Cardiac fibroblast (primary cell): Measurements from ENCODE around the gene TUBB1.

ENCODE experiments used
- DNase-seq, 2 donors: peaks; one replicate each; pipeline versions ENCODE4 v3.0.0 to v3.0.0-alpha.2; 2010; ENCODE audit warnings: low read depth in 2 of 2
- H3K4me3 ChIP-seq, 2 donors: replicated peaks in 1 of 2; 1 replicate in 1 of 2; 2 replicates in 1 of 2; pipeline ENCODE4 v1.5.1; 2011; ENCODE audit warnings: low read depth in 2 of 2, low read length in 2 of 2, mild to moderate bottlenecking in 2 of 2, moderate library complexity in 1 of 2
- TF ChIP-seq, protein P1 (sequence below): IDR thresholded peaks from one replicate; pipeline ENCODE4 v1.5.1; 2011; ENCODE audit warnings: low read depth, mild to moderate bottlenecking, low read length, inconsistent platforms

The TUBB1 gene

GRCh38 chr20:58984691-58985090 is 34.5 kb upstream of the TUBB1 start:
- no peak overlapping the region for H3K4me3 ChIP-seq
- no peak for DNase-seq
- TF ChIP-seq, protein P1, sequence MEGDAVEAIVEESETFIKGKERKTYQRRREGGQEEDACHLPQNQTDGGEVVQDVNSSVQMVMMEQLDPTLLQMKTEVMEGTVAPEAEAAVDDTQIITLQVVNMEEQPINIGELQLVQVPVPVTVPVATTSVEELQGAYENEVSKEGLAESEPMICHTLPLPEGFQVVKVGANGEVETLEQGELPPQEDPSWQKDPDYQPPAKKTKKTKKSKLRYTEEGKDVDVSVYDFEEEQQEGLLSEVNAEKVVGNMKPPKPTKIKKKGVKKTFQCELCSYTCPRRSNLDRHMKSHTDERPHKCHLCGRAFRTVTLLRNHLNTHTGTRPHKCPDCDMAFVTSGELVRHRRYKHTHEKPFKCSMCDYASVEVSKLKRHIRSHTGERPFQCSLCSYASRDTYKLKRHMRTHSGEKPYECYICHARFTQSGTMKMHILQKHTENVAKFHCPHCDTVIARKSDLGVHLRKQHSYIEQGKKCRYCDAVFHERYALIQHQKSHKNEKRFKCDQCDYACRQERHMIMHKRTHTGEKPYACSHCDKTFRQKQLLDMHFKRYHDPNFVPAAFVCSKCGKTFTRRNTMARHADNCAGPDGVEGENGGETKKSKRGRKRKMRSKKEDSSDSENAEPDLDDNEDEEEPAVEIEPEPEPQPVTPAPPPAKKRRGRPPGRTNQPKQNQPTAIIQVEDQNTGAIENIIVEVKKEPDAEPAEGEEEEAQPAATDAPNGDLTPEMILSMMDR, result no peak

DNA sequence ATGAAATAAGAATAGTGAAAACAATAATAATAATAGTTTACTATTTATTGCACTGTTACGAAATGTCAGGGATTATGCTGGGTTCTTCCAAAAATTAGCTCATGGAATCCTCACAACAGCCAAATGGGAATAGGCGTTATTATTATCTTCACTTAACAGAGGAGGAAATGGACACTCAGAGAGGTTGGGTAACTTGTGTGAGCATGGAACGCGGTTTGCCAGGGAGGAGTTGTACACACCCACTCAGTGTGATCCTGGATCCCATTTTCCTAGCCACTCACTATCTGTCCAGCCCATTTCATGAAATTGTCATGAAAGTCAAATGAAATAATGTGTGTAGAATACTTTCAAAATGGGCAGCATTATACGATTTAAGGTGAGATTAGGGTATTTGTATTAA is 33.6 kb upstream of the TUBB1 start:
- TF ChIP-seq, protein P1, result no peak
- peak in 1 of 2 donors; percentile 47 for DNase-seq
- H3K4me3 ChIP-seq, result no peak overlapping the region

GRCh38 chr20:58986286-58986967 is 32.8 kb upstream of the TUBB1 start:
- no peak overlapping the region for H3K4me3 ChIP-seq
- DNase-seq, result no peak
- TF ChIP-seq, protein P1, result no peak

- no peak overlapping the region for H3K4me3 ChIP-seq
- DNase-seq, result no peak
- TF ChIP-seq, protein P1, result no peak
Observed at GRCh38 chr20:58986968-58987517, 32.2 kb upstream of the TUBB1 start.

GRCh38 chr20:58987790-58988564 is 31.3 kb upstream of the TUBB1 start:
- H3K4me3 ChIP-seq, result no peak overlapping the region
- TF ChIP-seq, protein P1, result no peak
- DNase-seq, result no peak

GRCh38 chr20:58988565-58988882 is 30.7 kb upstream of the TUBB1 start:
- TF ChIP-seq, protein P1, result no peak
- DNase-seq, result no peak
- no peak overlapping the region for H3K4me3 ChIP-seq
